Stimulated activated CD4-positive, alpha-beta T cell treated with anti-CD3 and anti-CD28 coated beads, TNF-alpha, amount 100 ng/mL, for 1 hour (primary cell): ENCODE data around the gene PILRA.
"Not testable (repeated sequence)": the region's sequence is repeated elsewhere in the genome, so short reads cannot be mapped to it uniquely, and the experiment has no call there.

Experiments used
- DNase-seq, 3 donors: peaks; one replicate each; pipeline ENCODE4 v3.0.0-alpha.2; 2020; ENCODE audit warnings: low read depth in 3 of 3, low spot score in 1 of 3

Gene PILRA

DNA sequence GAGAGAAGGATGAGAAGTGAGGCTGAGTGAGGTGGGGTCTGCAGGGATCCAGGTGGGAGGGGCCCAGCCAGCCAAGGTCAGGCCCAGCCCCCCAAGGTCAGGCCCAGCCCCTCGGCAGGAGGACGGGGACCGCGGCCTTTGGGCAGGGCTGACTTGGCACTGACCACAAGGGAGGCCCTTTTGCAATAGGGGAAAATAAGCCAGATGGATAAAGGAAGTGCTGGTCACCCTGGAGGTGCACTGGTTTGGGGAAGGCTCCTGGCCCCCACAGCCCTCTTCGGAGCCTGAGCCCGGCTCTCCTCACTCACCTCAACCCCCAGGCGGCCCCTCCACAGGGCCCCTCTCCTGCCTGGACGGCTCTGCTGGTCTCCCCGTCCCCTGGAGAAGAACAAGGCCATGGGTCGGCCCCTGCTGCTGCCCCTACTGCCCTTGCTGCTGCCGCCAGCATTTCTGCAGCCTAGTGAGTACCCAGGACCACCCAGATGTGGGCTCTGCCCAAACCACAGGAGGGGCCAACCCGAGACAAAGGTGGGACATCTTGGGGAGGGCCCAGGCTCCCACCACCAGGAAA, at the start of gene PILRA:
TSS of gene PILRA (plus strand) at position 227 of the 571 bp plus-strand sequence. CDS start at position 397, 170 bp downstream.
- no peak for DNase-seq

DNA sequence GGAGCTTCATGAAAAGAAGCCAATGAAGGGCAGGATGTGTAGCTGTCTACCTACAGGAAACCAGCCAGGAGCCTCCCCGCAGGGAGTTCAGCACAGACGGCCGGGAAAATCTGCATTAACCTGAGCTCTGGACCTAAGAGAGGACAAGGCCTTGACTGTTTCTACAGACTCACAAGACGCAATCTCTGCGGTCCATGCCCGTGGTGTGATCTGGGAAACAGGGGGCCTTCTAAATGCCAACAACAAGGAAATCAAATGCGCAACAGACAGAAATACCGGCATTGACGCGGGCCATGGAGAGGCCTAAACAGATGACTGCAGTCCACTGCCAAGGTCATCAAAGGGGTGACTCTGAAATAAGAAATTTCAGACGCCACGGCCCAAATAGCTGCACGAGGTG, 49.1 kb upstream of the PILRA start:
- DNase-seq = not testable (repeated sequence)

DNA sequence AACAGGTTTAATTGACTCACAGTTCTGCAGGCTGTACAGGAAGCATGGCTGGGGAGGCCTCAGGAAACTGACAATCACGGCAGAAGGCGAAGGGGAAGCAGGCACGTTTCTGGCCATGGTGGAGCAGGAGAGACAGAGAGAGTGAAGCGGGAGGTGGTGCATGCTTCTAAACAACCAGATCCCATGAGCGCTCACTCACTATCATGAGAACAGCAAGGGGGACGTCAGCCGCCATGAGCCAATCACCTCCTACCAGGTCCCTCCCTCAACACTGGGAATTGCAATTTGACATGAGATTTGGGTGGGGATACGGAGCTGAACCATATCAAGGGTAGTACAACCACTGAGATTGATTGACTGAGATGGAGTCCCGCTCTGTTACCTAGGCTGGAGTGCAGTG, 47.6 kb upstream of the PILRA start:
- not testable (repeated sequence) for DNase-seq

DNA sequence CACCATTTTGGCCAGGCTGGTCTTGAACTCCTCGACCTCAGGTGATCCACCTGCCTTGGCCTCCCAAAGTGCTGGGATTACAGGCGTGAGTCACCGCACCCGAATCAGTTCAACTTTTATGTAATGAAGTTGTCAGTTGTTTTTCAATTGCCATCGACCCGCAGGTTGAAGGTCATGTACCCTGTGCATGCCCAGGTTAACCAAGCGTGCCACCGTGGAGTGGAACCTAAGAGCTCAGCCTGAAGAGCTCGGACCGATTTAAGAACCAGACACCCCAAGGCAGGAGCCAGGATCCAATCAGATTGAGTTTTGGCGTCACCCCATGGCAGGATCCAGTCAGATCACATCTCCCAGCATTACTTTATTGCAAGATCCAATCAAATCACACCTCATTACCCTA, 46.4 kb upstream of the PILRA start:
- not testable (repeated sequence) for DNase-seq

DNA sequence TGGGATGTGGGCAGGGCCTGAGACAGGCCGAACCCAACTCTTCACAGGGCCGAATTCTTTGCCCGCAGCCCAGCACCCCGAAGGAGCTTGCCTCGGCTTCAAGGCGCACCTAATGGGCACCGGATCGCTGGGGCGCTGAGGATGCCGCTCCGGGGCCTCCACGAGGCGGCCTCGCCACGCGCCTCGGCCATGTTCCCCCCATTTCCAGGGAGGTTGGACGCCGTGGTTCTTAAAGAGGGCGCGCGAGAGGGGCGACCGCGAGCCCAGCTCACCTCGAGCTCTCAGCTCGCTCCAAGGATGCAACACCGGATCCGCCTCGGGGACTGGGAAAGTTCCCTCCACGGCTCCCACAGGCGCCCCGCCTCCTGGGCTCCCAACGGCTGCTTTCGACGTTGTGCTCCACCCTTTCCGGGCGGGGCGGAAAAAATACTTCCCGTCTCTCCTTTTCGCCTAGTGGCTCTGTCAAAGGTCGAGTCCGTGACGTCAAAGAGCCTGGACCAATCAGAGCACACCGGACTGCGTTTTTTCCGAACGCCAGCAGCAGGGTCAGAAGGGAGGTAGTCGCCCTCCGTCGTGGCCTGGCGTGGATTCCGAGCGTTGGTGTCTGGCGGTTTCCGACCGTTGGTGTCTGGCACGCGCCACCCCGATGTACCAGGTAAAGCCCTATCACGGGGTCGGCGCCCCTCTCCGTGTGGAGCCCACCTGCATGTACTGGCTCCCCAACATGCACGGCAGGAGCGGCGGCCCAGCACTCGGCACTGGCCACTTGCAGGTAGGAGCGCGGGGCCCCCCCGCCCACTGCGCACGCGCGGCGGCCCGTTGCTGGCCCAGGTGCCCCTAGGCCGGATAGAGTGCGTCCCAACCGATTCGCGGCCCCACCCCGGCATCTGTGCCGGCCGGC, 37.5 kb upstream of the PILRA start:
- peak; percentile 60 to 62 (median 61) for DNase-seq

DNA sequence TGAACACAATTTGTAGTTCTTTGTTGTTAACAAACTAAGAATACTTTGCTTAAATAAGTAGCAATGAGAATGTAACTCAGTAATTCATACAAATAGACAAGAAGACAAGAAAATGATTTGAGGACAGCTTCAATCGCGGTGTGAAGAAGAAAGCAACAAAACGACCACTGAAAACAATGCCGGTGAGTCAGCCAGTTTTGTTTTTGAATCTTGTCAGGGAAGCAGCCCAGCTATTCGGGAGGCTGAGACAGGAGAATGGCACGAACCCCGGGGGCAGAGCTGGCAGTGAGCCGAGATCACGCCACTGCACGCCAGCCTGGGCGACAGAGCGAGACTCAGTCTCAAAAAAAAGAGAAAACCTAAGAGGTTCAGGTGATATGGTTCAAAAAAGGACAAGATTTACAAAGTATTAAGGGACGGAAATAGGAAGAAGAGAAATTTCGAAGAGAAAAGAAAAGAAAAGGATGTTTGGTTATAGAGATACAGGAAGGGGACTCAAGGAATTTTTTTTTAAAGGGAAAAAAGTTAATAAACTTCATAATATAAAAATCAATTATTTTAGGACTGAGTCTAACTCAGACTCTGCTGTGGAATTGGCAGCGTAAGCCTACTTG, 35.1 kb upstream of the PILRA start:
- not testable (repeated sequence) for DNase-seq

DNA sequence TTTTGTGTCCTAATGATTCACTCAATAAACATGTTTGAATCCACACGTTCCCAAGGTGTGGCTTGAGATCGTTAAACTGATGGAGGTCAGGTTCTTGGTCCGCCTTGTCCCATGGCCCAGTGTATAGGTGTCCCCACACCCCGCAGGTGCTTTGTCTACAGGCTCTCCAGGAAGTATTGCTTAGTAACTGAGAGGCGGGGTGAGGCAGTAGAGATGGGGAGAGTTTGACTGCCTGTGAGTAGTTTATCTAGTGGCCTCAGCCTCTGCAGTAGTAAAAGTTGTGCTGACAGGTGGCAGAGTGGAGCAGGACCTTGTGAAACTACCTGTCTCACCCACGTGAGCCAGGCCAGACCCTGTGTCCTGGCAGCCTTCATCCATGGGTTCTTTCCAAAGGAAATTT, 32.0 kb upstream of the PILRA start:
- not testable (repeated sequence) for DNase-seq

DNA sequence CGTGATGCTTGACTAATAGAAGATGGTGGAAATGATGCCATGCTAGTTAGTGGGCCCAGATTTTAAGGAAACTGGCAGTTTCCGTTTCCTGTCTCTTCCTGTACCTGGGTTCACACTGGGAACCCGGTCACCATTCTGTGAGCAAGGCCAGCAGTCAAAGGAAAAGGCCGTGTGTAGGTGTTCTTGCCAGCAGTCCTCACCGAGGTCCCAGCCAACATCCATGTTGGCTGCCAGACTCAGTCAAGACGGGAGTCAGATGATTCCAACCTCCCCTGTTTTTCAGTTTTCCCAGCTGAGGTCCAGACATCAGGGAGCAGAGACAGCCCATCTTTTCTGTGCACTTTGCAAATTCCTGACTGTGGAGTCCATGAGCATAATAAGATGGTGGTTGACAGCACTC, 30.5 kb upstream of the PILRA start:
- DNase-seq = no peak

DNA sequence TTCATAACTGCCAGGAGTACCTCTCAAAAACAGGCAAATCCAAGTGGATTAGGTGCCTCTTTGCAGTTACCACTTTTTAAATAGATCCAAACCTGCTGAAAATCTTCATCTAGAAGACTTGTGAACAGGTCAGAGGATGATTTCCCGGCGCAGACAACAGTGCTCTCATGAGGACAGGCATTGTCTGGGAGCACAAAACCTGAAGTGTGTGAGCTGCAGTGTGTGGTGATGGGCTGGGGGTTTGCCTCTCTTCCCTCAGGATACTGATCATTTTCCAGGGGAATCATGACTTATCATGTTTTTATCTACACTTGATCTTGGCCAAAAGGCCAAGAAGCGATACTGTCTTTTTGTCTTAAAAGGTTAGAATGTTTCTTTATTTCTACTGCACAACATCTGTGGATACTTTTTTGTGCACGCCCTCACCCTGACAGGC, 29.1 kb upstream of the PILRA start:
- DNase-seq = not testable (repeated sequence)

DNA sequence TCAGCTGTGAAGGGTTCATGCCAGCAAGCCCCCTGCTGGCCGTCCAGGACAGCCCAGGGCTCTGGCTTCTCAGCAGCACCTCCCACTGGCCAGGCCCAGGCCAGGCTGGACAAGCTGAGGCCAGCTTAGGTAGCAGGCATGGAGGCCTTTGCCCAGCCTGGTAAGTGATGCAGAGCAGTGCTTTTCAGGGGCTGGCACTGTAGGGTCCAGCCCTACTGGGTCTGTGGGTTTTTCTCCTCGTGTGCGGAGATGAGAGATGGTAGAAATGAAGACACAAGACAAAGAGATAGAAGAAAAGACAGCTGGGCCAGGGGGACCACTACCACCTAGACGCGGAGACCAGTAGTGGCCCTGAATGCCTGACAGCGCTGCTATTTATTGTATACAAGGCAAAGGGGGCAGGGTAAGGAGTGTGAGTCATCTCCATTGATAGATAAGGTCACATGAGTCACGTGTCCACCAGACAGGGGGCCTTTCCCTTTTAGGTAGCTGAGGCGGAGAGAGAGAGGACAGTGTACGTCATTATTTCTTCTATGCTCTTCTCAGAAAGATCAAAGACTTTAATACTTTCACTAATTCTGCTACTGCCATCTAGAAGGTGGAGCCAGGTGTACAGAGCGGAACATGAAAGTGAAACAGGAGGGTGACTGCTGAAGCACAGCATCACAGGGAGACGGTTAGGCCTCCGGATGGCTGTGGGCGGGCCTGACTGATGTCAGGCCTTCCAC, 28.6 kb upstream of the PILRA start:
- peak; percentile 41 to 76 (median 53) for DNase-seq

DNA sequence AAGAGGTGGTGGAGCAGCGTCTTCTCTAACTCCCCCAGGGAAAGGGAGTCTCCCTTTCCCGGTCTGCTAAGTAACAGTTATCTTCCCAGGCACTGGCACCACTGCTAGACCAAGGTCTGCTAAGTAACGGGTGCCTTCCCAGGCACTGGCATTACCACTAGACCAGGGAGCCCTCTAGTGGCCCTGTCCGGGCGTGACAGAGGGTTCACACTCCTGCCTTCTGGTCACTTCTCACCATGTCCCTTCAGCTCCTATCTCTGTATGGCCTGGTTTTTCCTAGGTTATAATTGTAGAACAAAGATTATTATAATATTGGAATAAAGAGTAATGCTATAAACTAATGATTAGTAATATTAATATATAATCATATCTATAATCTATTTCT, 28.0 kb upstream of the PILRA start:
- peak in 2 of 3 donors; percentile 18 to 31 for DNase-seq

DNA sequence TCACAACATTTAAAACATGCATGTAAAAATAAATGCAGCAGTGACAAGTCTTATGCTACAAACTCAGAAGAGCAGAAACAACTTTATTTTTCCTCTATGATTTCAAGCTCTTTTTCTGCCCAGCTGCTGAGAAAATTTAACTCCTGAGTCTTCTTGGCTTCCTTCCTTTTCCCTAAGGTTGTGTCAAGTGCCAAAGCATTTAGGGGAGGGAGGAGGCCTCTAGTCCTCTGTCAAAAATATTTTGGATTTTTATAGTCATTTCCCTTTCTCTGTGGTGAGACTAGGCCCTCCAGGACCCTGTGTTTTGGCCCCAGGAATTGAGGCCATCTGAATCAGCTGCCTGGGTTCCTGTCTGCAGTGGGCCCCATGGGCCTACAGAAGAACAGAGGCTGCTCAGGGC, 26.4 kb upstream of the PILRA start:
- DNase-seq = no peak

DNA sequence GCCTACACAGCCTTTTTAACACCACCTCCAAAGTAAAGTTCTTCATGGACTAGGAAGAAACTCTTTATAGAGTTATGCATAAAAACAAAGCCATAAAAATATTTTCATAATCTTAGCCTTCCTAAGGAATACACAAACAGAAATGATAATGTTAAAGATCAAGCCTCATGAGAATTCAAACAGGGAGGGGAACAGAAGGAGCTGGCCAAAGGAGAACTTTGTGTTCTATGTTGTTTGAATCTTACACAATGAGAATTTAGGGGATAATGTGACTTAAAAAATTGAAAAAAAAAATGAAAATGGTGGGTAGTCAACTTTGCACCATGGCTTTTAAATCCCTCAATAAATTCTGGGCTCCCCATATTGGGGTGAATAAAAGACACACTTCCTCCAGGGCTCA, 24.5 kb upstream of the PILRA start:
- no peak for DNase-seq

DNA sequence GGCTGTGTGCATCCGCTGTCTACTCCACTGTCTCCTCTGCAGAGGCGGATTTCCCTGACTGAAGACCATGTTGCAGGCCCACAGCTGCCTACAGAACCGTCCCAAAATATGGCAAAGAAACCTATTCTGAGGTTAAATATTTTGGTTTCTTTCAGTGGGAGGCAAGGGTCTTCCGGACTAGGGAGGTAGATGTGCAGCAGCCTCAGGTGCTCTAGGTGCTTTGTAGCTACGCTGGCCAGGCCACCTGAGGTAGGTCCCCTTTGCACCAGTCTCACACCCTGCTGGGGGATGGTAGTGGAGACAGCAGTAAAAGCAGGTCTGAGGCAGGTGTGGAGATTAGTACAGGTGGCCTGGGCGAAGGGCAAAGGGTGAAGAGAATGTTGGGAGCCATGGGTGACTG, 23.5 kb upstream of the PILRA start:
- no peak for DNase-seq

DNA sequence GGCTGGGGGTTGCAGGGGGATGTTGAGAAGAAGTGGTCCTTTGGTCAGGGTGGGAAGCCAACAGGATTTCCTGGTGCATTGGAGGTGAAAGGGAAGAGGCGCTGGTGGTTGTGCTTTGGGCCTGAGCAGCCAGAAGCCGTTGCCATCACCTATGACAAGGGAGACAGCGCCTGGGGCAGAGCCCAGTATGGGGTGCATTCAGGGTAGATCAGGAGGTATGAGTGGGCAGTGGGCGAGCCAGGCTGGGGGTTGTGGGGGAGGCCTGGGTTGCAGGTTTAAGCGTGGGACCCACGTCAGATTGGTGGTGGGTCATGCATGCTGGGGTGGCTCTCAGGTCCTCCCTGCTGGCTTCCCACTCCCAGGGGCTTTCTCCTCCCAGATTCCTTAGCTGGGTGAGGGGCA, 21.6 kb upstream of the PILRA start:
- no peak for DNase-seq

DNA sequence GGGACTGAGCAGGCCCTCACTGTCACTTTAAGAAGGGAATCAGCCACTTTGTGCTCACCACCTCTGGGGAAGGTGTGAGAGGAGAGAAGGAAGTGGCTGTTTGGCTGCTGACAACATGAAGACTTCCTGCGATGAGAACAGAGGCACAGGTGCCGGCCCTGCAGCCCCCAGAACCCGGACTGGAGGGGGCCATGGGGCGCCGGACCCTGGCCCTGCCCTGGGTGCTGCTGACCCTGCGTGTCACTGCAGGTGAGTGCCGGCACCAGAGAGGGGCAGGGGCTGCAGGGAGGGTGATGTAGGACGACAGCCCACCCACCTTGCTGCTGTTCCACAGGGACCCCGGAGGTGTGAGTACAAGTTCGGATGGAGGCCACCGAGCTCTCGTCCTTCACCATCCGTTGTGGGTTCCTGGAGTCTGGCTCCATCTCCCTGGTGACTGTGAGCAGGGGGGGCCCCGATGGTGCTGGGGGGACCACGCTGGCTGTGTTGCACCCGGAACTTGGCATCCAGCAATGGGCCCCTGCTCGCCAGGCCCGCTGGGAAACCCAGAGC, 21.0 kb upstream of the PILRA start:
- not testable (repeated sequence) for DNase-seq

DNA sequence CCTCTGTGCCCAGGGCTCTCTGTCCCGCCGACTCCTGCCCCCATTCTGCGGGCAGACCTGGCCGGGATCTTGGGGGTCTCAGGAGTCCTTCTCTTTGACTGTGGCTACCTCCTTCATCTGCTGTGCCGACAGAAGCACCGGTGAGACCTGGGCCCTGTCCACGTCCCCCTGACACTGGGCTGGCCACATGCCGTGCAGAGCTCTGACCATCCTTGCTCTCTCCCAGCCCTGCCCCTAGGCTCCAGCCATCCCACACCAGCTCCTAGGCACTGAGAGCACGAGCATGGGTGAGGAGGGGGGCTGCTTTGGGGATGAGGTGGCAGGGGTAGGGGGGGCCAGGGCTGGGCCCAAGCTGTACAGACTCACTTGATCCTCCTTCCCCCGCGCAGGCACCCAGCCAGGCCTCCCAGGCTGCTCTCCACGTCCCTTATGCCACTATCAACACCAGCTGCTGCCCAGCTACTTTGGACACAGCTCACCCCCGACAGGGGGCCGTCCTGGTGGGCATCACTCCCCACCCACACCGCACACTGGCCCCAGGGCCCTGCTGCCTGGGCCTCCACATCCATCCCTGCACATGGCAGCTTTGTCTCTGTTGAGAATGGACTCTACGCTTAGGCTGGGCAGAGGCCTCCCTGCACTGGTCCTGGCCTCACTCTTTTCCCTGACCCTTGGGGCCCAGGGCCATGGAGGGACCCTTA, 20.2 kb upstream of the PILRA start:
- DNase-seq = no peak

DNA sequence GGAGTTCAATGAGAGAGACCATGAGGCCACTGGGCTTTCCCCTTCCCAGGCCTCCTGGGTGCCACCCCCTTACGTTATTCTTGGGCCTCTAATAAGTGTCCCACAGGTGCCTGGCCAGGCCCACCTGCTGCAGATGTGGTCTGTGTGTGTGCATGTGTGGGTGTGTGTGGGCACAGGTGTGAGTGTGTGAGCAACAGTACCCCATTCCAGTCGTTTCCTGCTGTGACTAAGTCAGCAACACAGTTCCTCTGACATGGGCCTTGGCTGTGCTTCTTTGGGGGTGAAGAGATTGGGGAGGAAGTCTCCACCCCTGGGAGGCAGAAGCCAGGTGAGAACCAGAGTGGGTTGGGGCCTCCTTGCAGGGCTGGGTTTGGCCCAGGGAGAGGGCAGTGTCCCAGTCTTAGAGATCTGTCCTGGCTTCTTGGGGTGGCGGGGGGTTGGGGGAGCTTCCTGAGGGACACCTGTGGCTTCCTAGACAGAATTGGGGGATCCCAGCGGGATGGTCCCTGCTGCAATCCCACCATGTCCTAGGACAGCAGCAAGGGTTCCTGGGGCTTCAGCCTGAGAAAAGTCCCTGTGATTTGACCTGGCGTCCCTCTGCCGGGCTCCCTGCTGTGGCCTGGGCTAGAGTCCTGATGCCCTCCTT, 19.5 kb upstream of the PILRA start:
- no peak for DNase-seq

DNA sequence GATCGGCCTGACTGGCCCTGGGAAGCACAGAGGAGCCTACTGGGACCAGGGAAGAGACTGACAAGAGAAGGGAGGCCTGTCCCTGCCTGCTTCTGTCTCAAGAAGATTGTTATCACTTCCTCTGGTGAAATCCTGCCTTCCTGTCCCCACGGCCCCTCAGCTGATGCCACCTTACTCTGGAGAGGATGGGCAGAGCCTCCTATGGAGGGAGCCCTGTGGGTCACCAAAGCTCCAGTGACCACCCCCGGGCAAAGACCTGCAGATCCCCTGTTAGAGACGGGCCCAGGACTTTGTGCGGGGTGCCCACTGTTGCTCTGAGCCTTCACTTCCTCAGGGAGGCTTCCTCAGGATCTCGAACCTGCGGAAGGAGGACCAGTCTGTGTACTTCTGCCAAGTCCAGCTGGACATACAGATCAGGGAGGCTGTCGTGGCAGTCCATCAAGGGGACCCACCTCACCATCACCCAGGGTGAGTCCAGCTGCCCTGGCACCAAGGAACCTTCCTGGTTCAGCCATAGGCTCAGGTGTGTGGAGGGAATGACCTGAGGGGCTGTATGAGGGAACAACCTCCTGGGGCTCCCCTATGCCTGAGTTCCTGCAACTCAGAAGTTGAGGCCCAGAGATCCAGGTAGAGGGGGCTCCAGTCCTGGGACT, 16.7 kb upstream of the PILRA start:
- no peak for DNase-seq
